CD4-positive, alpha-beta T cell treated with Interleukin-10 for 1 hour (primary cell): ENCODE measurements around the gene ZNF787.
A peak's percentile ranks its signal among the peaks of the same experiment; 100 is the strongest.

Experiments
- DNase-seq: peaks from one replicate; pipeline ENCODE4 v3.0.0-alpha.2; 2020

The ZNF787 gene

GRCh38 chr19:56142897-56143434 is 21.9 kb upstream of the ZNF787 start:
- DNase-seq = no peak

GRCh38 chr19:56142087-56142787 is 21.1 kb upstream of the ZNF787 start:
- no peak for DNase-seq

DNA sequence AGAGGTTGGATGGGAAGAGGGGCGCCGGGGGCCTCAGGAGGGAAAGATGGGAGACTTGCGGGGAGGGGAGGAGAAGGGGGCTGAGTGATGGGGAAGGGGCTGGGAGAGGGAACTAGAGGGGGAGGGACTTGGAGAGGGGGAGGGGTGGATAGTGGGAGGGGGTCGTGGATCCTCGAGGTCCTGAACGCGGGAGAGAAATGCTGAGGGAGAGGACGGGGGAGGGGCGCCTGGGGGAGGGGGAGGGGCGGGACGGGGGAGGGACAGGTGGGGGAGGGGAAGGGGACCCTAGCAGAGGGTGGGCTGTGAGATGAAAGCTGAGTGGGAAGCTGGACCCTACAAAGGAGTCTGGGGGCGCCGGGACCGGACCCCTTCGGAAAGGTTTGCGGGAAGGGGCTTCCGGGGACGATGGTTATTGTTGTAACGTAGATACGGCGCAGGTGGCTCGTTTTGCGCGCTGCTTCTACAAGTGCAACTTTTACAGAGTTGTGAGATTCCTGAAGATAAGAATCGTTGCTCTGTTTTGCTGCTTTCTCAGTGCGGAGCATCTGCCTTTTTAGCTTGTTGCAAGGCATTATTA is 20.4 kb upstream of the ZNF787 start:
- peak; percentile 42 for DNase-seq

DNA sequence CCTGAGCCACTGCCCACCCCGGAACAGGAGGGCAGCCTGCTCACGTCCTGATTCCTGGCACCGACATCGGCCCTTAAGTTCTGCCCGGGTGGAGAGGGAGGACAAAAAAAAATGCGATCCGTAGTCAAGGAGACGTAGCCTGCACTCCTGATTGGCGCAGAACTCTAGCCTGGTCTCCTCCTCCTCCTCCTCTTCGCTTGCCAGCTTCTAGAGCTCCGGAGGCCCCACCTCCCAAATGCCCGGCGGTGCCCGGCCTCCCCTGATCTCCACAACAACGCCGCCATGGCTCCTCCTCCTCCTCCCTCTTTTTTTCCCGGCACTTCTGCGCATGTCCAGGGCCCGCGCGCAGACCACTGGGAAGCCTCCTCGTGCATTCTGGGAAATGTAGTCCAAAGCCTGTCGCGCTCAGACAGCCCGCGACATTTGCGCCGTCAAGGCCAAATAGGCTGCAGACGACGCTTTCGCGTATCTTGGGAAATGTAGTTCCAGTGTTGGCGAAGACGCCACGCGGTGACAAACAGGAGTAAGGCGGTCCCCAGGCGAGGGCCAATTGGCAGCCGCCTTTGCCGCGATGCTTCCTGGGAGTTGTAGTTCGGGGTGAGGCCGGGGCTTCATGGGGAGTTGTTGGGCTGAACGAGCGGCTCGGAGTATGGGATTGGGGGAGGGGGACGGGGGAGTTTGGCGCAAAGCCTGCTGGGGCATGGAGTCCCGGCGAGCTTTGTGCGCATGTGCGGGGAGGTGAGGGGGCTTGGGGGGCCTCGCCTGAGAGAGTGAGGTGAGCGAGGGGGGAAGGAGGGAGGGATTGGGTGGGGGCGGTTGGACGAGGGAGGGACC is 19.7 kb upstream of the ZNF787 start, which contains the start of gene ZNF444:
Gene ZNF444, plus strand, starts transcription at position 705 of the 834 bp plus-strand sequence. CDS start 5,625 bp downstream, outside the sequence.
- peak; percentile 100 for DNase-seq

GRCh38 chr19:56139847-56140582 is 18.9 kb upstream of the ZNF787 start:
- no peak for DNase-seq

GRCh38 chr19:56138069-56138468 is 17.0 kb upstream of the ZNF787 start:
- DNase-seq = no peak

GRCh38 chr19:56137405-56137804 is 16.3 kb upstream of the ZNF787 start:
- no peak for DNase-seq

DNA sequence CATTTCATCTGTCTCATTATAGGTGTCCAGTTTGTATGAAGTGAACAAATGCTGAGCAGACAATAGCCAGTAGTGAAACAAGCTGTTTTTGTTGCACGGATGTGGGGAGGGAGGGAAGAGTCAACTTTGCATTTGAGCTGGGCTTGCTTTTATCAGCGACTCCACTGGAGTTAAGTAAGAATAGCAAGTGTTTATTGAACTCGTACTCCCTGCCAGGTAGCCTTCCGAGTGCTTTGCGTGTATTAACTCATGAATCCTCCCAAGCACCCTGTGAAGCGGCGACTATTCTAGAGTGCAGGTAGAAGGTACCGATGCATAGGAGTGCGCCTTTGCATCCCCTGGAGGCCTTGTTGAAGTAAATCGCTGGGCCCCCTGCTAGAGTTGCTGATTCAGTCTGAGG is 15.3 kb upstream of the ZNF787 start:
- no peak for DNase-seq

- no peak for DNase-seq
Measured at GRCh38 chr19:56134654-56134921, 13.5 kb upstream of the ZNF787 start.

GRCh38 chr19:56133858-56134653 is 13.0 kb upstream of the ZNF787 start:
- DNase-seq = no peak

GRCh38 chr19:56132316-56132822 is 11.3 kb upstream of the ZNF787 start:
- DNase-seq = no peak

DNA sequence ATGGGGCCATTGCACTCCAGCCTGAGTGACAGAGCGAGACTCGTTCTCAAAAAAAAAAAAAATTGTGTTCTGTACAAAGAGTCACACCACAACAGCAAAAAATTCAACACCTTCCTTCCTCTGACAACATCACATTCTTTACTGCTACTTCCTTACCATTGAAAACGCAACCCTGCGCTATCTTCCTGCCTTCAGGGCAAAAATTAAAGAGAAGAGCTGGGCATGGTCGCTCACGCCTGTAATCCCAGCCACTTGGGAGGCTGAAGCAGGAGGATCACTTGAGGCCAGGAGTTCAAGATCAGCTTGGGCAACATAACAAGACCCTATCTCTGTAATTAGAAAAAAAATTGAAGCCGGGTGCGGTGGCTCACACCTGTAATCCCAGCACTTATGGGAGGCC is 10.6 kb upstream of the ZNF787 start:
- no peak for DNase-seq

DNA sequence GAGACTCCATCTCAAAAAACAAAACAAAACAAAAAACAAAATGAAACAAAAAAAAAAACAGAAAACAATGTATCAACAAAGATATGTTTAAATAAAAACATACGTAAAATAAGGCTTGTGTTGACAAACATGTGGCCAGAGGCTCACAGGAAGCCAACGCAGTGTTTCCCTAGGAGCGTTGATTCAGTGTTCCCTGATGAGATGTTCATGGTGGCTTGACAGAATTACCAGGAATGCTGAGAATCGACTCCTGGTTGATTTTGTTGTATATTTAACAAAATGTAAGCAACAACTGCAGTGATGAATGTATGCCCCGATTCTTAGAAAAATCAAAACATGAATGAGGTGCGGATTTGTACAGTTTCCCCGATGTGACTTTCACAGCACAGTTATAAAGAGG is 8.9 kb upstream of the ZNF787 start:
- no peak for DNase-seq

DNA sequence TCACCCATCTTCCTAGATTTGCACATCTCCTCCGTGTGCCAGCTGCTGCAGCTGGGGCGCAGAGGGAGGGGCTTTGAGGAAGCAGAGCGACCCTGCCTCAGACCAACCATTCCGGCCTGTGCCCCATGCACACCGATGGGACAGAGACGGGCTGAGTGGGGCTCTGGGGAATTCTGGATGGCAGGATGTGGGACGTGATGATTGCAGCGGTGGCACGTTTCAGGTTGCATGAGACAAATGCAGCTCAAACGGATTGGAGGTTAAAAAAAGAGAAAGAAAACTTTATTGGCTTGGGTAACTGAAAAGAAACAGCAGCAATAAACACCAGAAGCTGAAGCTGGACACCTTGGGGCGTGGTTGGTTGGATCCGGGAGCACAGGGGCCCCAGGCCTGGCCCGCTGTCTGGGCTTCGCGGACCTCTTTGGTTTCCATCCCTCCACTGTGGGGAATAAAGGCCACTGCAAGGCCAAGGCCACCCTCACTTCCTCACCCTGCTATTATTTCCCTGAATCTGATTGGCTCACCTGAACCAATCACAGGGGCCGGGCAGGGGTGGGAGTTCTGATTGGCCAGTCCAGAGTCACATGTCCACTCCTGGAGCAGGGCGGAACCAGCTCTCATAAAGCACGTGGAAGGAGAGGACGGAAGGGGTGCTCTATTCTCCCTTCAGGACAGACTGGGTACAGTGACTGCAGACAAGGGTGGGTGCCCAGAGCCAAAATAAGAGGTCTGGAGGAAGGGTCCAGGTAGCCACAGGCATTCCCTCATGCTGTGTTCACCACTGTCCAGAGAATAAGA is 6.1 kb upstream of the ZNF787 start:
- DNase-seq = no peak

GRCh38 chr19:56125806-56126590 is 4.9 kb upstream of the ZNF787 start:
- no peak for DNase-seq

DNA sequence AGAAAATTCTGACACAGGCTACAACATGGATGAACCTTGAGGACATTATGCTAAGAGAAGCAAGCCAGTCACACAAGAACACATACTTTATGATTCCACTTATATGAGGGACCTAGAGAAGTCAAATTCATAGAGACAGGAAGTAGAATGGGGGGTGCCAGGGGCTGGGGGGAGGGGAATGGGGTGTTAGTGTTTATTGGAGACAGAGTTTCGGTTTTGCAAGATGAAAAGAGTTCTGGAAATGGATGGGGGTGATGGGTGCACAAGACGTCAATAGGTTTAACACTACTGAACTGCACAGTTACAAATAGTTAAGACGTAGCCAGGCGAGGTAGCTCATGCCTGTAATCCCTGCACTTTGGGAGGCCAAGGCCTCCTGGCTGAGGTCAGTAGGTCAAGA is 3.5 kb upstream of the ZNF787 start:
- no peak for DNase-seq

GRCh38 chr19:56123266-56123891 is 2.3 kb upstream of the ZNF787 start:
- no peak for DNase-seq

DNA sequence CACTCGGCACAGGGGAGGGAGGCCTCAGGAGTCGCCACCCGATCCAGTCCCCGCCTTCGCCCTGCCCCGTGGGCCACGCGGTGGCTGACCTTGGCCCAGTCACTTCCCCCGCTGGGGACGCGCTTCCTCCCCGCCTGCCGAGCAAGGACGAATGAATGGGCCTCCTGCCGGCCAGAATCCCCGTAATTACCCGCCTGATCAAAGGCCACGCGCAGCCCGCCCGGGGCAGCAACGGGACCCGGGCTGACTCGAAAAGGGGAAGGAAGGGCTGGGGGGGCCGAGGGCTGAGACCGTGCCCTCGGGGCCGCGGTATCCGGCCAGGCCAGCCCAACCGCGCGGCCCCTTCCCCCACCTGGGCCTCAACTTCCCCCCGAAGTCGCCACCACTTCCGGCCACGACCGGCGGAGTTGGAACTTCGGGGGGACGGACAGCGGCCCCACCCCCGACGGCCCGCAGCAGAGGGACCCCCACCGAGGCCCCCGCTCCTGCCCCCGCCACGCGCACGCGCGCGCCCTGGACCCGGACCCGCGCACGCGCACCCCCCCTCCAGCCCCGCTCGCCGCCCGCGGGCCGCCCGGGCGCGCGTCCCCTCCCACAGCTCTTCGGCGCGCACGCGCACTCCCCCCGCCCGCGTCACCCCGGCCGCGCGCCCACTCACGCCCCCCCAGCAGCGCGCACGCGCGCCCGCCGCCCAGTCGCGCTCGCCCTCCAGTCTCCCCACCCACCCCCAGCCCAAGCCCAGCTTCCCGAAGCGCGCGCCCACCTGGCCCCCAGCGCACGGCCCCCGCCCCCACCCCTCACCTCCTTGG is 520 bp downstream of the ZNF787 start:
- DNase-seq = peak; percentile 86

DNA sequence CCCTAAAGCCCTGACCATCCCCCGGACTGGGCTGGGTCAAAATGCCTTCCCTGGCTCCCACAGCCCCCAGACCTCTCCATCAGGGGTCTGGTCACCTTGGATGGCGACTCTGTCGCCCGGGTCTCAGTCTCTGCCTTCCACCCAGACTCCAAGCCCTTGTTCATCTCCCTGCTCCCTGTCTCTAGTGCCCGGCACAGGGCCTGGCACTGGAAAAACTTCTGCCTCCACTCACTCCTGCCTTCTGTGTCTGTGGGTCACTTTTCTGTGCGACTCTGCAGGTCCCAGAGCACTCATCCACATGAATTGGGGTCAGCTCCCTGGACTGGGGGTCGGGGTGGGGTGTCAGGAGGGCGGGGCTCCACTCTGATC is 1.1 kb downstream of the ZNF787 start:
- no peak for DNase-seq
